HepG2 (cell line): ENCODE measurements around the gene MMP7.

Experiments
- MAFK ChIP-seq, 2 experiments: IDR thresholded peaks in 1 of 2; conservative IDR thresholded peaks in 1 of 2; 2 replicates each; pipeline ENCODE4 v1.6.1; 2011; ENCODE audit warnings: improper control_type of control experiment in 2 of 2, low read length in 2 of 2
- SIN3A ChIP-seq: IDR thresholded peaks from 2 replicates; pipeline ENCODE4 v1.6.1; 2011; ENCODE audit warnings: low read depth, mild to moderate bottlenecking, control low read depth, low read length, borderline replicate concordance
- TEAD3 ChIP-seq: optimal IDR thresholded peaks from 2 replicates; pipeline ENCODE3; 2016; ENCODE audit warnings: borderline replicate concordance
- ZNF10 ChIP-seq: sonication (generic); formaldehyde crosslinking; IDR thresholded peaks from 2 replicates; pipeline ENCODE4 v1.4.0; 2020; ENCODE audit warnings: mild to moderate bottlenecking, low read depth, missing genetic modification reagents, borderline replicate concordance
- TF ChIP-seq, protein P1 (sequence below): sonication (generic); formaldehyde crosslinking; IDR thresholded peaks from 2 replicates; pipeline ENCODE4 v1.5.0; 2020; ENCODE audit warnings: mild to moderate bottlenecking, missing genetic modification reagents, moderate library complexity
- TF ChIP-seq, protein P2 (sequence below): sonication (generic); formaldehyde crosslinking; IDR thresholded peaks from 2 replicates; pipeline ENCODE4 v1.8.1; 2022; ENCODE audit warnings: low read depth, mild to moderate bottlenecking, missing genetic modification reagents

DNA sequence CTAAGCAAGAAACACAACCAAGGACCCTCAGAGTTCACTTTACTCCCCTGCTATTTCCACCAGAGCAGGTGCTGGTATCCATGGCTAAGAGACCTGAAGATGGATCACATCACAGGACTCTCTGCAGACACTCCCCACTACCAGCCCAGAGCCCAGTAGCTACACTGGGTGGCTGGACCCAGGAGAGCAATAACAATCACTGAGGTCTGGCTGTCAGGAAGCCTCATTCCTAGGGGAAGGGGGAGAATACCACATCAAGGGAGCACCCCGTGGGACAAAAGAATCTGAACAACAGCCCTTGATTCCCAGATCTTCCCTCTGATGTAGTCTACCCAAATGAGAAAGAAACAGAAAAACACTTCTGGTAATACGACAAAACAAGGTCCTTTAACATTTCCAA lies 9.0 kb upstream of the MMP7 start:
- TF ChIP-seq TEAD3 (CRISPR knock-in tag) (no peak), MAFK (conservative IDR thresholded peaks at IDR 0.05 in 1 of 2, IDR thresholded peaks at IDR 0.05 in 1 of 2; ENCODE audit: low read length in 2 of 2) (no peak), ZNF10 (CRISPR knock-in tag) (no peak), SIN3A (no peak)
- TF ChIP-seq, protein P1, sequence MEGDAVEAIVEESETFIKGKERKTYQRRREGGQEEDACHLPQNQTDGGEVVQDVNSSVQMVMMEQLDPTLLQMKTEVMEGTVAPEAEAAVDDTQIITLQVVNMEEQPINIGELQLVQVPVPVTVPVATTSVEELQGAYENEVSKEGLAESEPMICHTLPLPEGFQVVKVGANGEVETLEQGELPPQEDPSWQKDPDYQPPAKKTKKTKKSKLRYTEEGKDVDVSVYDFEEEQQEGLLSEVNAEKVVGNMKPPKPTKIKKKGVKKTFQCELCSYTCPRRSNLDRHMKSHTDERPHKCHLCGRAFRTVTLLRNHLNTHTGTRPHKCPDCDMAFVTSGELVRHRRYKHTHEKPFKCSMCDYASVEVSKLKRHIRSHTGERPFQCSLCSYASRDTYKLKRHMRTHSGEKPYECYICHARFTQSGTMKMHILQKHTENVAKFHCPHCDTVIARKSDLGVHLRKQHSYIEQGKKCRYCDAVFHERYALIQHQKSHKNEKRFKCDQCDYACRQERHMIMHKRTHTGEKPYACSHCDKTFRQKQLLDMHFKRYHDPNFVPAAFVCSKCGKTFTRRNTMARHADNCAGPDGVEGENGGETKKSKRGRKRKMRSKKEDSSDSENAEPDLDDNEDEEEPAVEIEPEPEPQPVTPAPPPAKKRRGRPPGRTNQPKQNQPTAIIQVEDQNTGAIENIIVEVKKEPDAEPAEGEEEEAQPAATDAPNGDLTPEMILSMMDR (CRISPR knock-in tag) = no peak
- TF ChIP-seq, protein P2, sequence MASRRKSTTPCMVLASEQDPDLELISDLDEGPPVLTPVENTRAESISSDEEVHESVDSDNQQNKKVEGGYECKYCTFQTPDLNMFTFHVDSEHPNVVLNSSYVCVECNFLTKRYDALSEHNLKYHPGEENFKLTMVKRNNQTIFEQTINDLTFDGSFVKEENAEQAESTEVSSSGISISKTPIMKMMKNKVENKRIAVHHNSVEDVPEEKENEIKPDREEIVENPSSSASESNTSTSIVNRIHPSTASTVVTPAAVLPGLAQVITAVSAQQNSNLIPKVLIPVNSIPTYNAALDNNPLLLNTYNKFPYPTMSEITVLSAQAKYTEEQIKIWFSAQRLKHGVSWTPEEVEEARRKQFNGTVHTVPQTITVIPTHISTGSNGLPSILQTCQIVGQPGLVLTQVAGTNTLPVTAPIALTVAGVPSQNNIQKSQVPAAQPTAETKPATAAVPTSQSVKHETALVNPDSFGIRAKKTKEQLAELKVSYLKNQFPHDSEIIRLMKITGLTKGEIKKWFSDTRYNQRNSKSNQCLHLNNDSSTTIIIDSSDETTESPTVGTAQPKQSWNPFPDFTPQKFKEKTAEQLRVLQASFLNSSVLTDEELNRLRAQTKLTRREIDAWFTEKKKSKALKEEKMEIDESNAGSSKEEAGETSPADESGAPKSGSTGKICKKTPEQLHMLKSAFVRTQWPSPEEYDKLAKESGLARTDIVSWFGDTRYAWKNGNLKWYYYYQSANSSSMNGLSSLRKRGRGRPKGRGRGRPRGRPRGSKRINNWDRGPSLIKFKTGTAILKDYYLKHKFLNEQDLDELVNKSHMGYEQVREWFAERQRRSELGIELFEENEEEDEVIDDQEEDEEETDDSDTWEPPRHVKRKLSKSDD (CRISPR knock-in tag) = no peak
